ENCODE results near the gene AGPAT3. TPM values are rescaled to one million over a fixed set of nuclear protein-coding genes. Genes with fewer than 3 reads are reported as not detected.

The AGPAT3 gene
- total and polyA plus RNA-seq, 7 experiments from 2014 or later: 11.4 to 121 (median 62.5) TPM

- no peaks in the 10 kb centered on the region for H3K9me3 ChIP-seq (ENCODE audit: control insufficient read depth in 2 of 3, low read length in 3 of 3)
- Mint-ChIP-seq H3K9me3 (no peaks in the 10 kb centered on the region), H3K4me1 (peaks cover 5 to 29% (median 20%) of the 10 kb centered on the region in 7 donors), H3K27ac (no peak overlapping the region), H3K27me3 (no peaks in the 10 kb centered on the region), H3K36me3 (peaks cover 0 to 6% (median 3%) of the 10 kb centered on the region in 5 donors), H3K4me3 (no peak overlapping the region)
- no peak overlapping the region for H3K4me3 ChIP-seq (ENCODE audit: low read length)
- intact Hi-C loops (cut with micrococcal nuclease): loop anchor here in 1 of 2 donors (10.0 kb wide), 1 partner anchor 61 kb away; no protein-coding TSS in a partner anchor
- H3K27ac ChIP-seq (ENCODE audit: low read depth, low read length): no peak overlapping the region
- no peak for ATAC-seq
- H3K36me3 ChIP-seq (ENCODE audit: control insufficient read depth in 2 of 3, insufficient read depth in 3 of 3, low read length in 3 of 3): peaks cover 0 to 39% (median 3%) of the 10 kb centered on the region in 3 experiments
- POLR2A ChIA-PET: interaction anchor here (0.7 kb wide), 1 partner anchor 326 kb away, joined by 3 read pairs; no protein-coding TSS in a partner anchor
- H3K27me3 ChIP-seq (ENCODE audit: control insufficient read depth in 2 of 2, insufficient read depth in 2 of 2, low read length in 2 of 2): no peaks in the 10 kb centered on the region
- DNase-seq: no peak
- peaks cover 0 to 6% of the 10 kb centered on the region in 2 donors for H3K4me1 ChIP-seq (ENCODE audit: control insufficient read depth in 2 of 2, insufficient read depth in 2 of 2, low read length in 2 of 2)
- CTCF ChIA-PET: no interaction called here
Observed at GRCh38 chr21:43983390-43983789, 118.4 kb downstream of the AGPAT3 start.

- H3K4me1 ChIP-seq (ENCODE audit: control insufficient read depth in 2 of 2, insufficient read depth in 2 of 2, low read length in 2 of 2): peaks cover 0 to 6% of the 10 kb centered on the region in 2 donors
- Mint-ChIP-seq H3K27me3 (no peaks in the 10 kb centered on the region), H3K27ac (peak overlapping the region in 6 of 9 donors; percentile 6 to 83 (median 58)), H3K36me3 (peaks cover 0 to 6% (median 3%) of the 10 kb centered on the region in 5 donors), H3K4me3 (no peak overlapping the region), H3K9me3 (no peaks in the 10 kb centered on the region), H3K4me1 (peaks cover 5 to 29% (median 20%) of the 10 kb centered on the region in 7 donors)
- H3K9me3 ChIP-seq (ENCODE audit: control insufficient read depth in 2 of 3, low read length in 3 of 3): no peaks in the 10 kb centered on the region
- CTCF ChIA-PET: interaction anchor here (0.5 to 1.7 kb wide), 3 partner anchors 9 to 83 kb away, joined by 3 to 4 read pairs (median 4); no protein-coding TSS in a partner anchor
- H3K4me3 ChIP-seq (ENCODE audit: low read length): no peak overlapping the region
- no peak overlapping the region for H3K27ac ChIP-seq (ENCODE audit: low read depth, low read length)
- POLR2A ChIA-PET: interaction anchor here (0.7 kb wide), 1 partner anchor 372 kb away, joined by 3 read pairs; no protein-coding TSS in a partner anchor
- ATAC-seq (no peak), DNase-seq (no peak)
- H3K36me3 ChIP-seq (ENCODE audit: control insufficient read depth in 2 of 3, insufficient read depth in 3 of 3, low read length in 3 of 3): peaks cover 0 to 34% (median 3%) of the 10 kb centered on the region in 3 experiments
- H3K27me3 ChIP-seq (ENCODE audit: control insufficient read depth in 2 of 2, insufficient read depth in 2 of 2, low read length in 2 of 2): no peaks in the 10 kb centered on the region
- intact Hi-C loops (cut with micrococcal nuclease): loop anchor here in 1 of 2 donors (10.0 kb wide), 1 partner anchor 61 kb away; no protein-coding TSS in a partner anchor
Observed at GRCh38 chr21:43983860-43984420, 118.9 kb downstream of the AGPAT3 start.

- Histone ChIP-seq H3K9me3 (ENCODE audit: control insufficient read depth in 2 of 3, low read length in 3 of 3) (no peaks in the 10 kb centered on the region), H3K27me3 (ENCODE audit: control insufficient read depth in 2 of 2, insufficient read depth in 2 of 2, low read length in 2 of 2) (no peaks in the 10 kb centered on the region), H3K36me3 (ENCODE audit: control insufficient read depth in 2 of 3, insufficient read depth in 3 of 3, low read length in 3 of 3) (peaks cover 0 to 34% (median 3%) of the 10 kb centered on the region in 3 experiments), H3K4me1 (ENCODE audit: control insufficient read depth in 2 of 2, insufficient read depth in 2 of 2, low read length in 2 of 2) (peaks cover 0 to 6% of the 10 kb centered on the region in 2 donors), H3K4me3 (ENCODE audit: low read length) (no peak overlapping the region), H3K27ac (ENCODE audit: low read depth, low read length) (no peak overlapping the region)
- peak overlapping the region in 4 of 10 donors; percentile 6 to 49 (median 26) for H3K4me3 Mint-ChIP-seq
- CTCF ChIA-PET: interaction anchor here (0.7 to 1.7 kb wide), 2 partner anchors 10 to 182 kb away, joined by 4 read pairs; no protein-coding TSS in a partner anchor
- peaks cover 0 to 6% (median 0%) of the 10 kb centered on the region in 5 donors for H3K36me3 Mint-ChIP-seq
- ATAC-seq: peak; percentile 16
- peaks cover 5 to 29% (median 17%) of the 10 kb centered on the region in 7 donors for H3K4me1 Mint-ChIP-seq
- H3K27ac Mint-ChIP-seq: peak overlapping the region; percentile 31 to 84 (median 67)
- H3K27me3 Mint-ChIP-seq: no peaks in the 10 kb centered on the region
- no peaks in the 10 kb centered on the region for H3K9me3 Mint-ChIP-seq
- intact Hi-C loops (cut with micrococcal nuclease): loop anchor here in 1 of 2 donors (10.0 kb wide), 1 partner anchor 60 kb away; no protein-coding TSS in a partner anchor
- POLR2A ChIA-PET: interaction anchor here (0.7 to 0.8 kb wide), 2 partner anchors 57 to 1923 kb away, joined by 3 read pairs; no protein-coding TSS in a partner anchor
- DNase-seq: peak in 2 of 9 donors; percentile 13 to 19
Observed at GRCh38 chr21:43984905-43985689, 120.1 kb downstream of the AGPAT3 start.

GRCh38 chr21:43985690-43986251, 120.7 kb downstream of the AGPAT3 start:
- H3K36me3 ChIP-seq (ENCODE audit: control insufficient read depth in 2 of 3, insufficient read depth in 3 of 3, low read length in 3 of 3): peaks cover 0 to 29% (median 3%) of the 10 kb centered on the region in 3 experiments
- H3K4me1 ChIP-seq (ENCODE audit: control insufficient read depth in 2 of 2, insufficient read depth in 2 of 2, low read length in 2 of 2): peaks cover 0 to 6% of the 10 kb centered on the region in 2 donors
- ChIA-PET POLR2A (interaction anchor here (0.8 kb wide), 1 partner anchor 1922 kb away, joined by 3 read pairs; no protein-coding TSS in a partner anchor), CTCF (interaction anchor here (1.7 kb wide), 1 partner anchor 10 kb away, joined by 4 read pairs; no protein-coding TSS in a partner anchor)
- H3K27me3 Mint-ChIP-seq: no peaks in the 10 kb centered on the region
- peak overlapping the region in 8 of 9 donors; percentile 51 to 84 (median 70) for H3K27ac Mint-ChIP-seq
- H3K9me3 Mint-ChIP-seq: no peaks in the 10 kb centered on the region
- DNase-seq (no peak), ATAC-seq (no peak)
- H3K27me3 ChIP-seq (ENCODE audit: control insufficient read depth in 2 of 2, insufficient read depth in 2 of 2, low read length in 2 of 2): no peaks in the 10 kb centered on the region
- H3K4me1 Mint-ChIP-seq: peaks cover 5 to 29% (median 17%) of the 10 kb centered on the region in 7 donors
- H3K4me3 Mint-ChIP-seq: peak overlapping the region in 6 of 10 donors; percentile 6 to 49 (median 28)
- H3K9me3 ChIP-seq (ENCODE audit: control insufficient read depth in 2 of 3, low read length in 3 of 3): no peaks in the 10 kb centered on the region
- no peak overlapping the region for H3K4me3 ChIP-seq (ENCODE audit: low read length)
- peaks cover 0 to 6% (median 0%) of the 10 kb centered on the region in 5 donors for H3K36me3 Mint-ChIP-seq
- no peak overlapping the region for H3K27ac ChIP-seq (ENCODE audit: low read depth, low read length)
- intact Hi-C loops (cut with micrococcal nuclease): loop anchor here in 1 of 2 donors (10.0 kb wide), 1 partner anchor 59 kb away; no protein-coding TSS in a partner anchor

- Histone ChIP-seq H3K36me3 (ENCODE audit: control insufficient read depth in 2 of 3, insufficient read depth in 3 of 3, low read length in 3 of 3) (peaks cover 0 to 18% (median 0%) of the 10 kb centered on the region in 3 experiments), H3K4me3 (ENCODE audit: low read length) (no peak overlapping the region), H3K27me3 (ENCODE audit: control insufficient read depth in 2 of 2, insufficient read depth in 2 of 2, low read length in 2 of 2) (no peaks in the 10 kb centered on the region), H3K4me1 (ENCODE audit: control insufficient read depth in 2 of 2, insufficient read depth in 2 of 2, low read length in 2 of 2) (peaks cover 0 to 6% of the 10 kb centered on the region in 2 donors), H3K9me3 (ENCODE audit: control insufficient read depth in 2 of 3, low read length in 3 of 3) (no peaks in the 10 kb centered on the region), H3K27ac (ENCODE audit: low read depth, low read length) (no peak overlapping the region)
- POLR2A ChIA-PET: no interaction called here
- Mint-ChIP-seq H3K36me3 (peaks cover 0 to 6% (median 0%) of the 10 kb centered on the region in 5 donors), H3K27me3 (no peaks in the 10 kb centered on the region), H3K4me1 (peaks cover 5 to 29% (median 17%) of the 10 kb centered on the region in 7 donors), H3K9me3 (no peaks in the 10 kb centered on the region), H3K4me3 (peak overlapping the region in 1 of 10 donors; percentile 38), H3K27ac (peak overlapping the region in 3 of 9 donors; percentile 62 to 70 (median 66))
- CTCF ChIA-PET: interaction anchor here (0.6 kb wide), 1 partner anchor 1433 kb away, joined by 4 read pairs; no protein-coding TSS in a partner anchor
- no peak for ATAC-seq
- intact Hi-C loops (cut with micrococcal nuclease): loop anchor here in 1 of 2 donors (10.0 kb wide), 1 partner anchor 58 kb away; no protein-coding TSS in a partner anchor
- DNase-seq: no peak
Observed at GRCh38 chr21:43986544-43987451, 121.8 kb downstream of the AGPAT3 start.
